Right cardiac atrium (tissue), 5 donors: ENCODE measurements around the gene LCE3E. TPM values are rescaled to one million over a fixed set of nuclear protein-coding genes. Genes with fewer than 3 reads are reported as not detected.

Source experiments
- ATAC-seq, 2 donors: fragments of 200-7000 bp; cut with Tn5 transposase; one replicate each; pipeline versions ENCODE4 v1.8.0 to v1.9.1; 2020; ENCODE audit warnings: moderate library complexity in 2 of 2, mild to moderate bottlenecking in 1 of 2
- DNase-seq, 3 donors: peaks; one replicate each; pipeline ENCODE4 v3.0.0-alpha.2; 2020
- H3K27ac ChIP-seq: one replicate; pipeline ENCODE4 v1.5.1; 2013; ENCODE audit warnings: mild to moderate bottlenecking, low read length, control low read depth, moderate library complexity
- H3K27me3 ChIP-seq: one replicate; pipeline ENCODE4 v1.6.1; 2013; ENCODE audit not compliant: control insufficient read depth, insufficient read depth
- H3K4me1 ChIP-seq: one replicate; pipeline ENCODE4 v1.6.1; 2013; ENCODE audit warnings: low read length; ENCODE audit not compliant: control insufficient read depth, insufficient read depth
- H3K4me3 ChIP-seq: one replicate; pipeline ENCODE4 v1.5.1; 2013; ENCODE audit warnings: low read length, control low read depth
- H3K9me3 ChIP-seq: one replicate; pipeline ENCODE4 v1.6.1; 2013; ENCODE audit warnings: low read length; ENCODE audit not compliant: control insufficient read depth
- WGBS: extraction: QIAGEN DNeasy Blood & Tissue Kit; methylation state at CpG from one replicate; pipeline ENCODE4 v1.1.7; 2013; 5-methylcytosine and 5-hydroxymethylcytosine counted together
- intact Hi-C, 4 donors: fragments of 100-400 bp; cut with DNase I; formaldehyde crosslinking; loops; one replicate each; pipeline versions ENCODE4 v1.11.0 to v1.14.0; 2022 to 2023
- polyA plus RNA-seq: library from polyadenylated mRNA; stranded (reverse); fragments of 200-250 nt; gene quantifications from one replicate; pipeline ENCODE4 v1.2.3, GENCODE V29; 2013
- total RNA-seq, 4 donors: library from RNA; stranded (reverse); fragmentation: NEBNext Ultra II Directional; extraction: Animal tissue kit (Norgen Biotek cat#: 25700); gene quantifications; one replicate each; pipeline ENCODE4 v1.2.1, GENCODE V29; 2021
- donor health status: healthy with polysubstance abuse.
- donor health status: DM: no; HTN: yes; CAD: no.
- donor health status: DM: no; HTN: no; CAD: no.
- donor health status: DM: no; HTN: yes; CAD: no; lungs with severe emphysema.
- donor health status: DM: yes; HTN: yes; CAD: no.

LCE3E gene
- total and polyA plus RNA-seq, 5 donors, result not detected

- 76% methylated on average over 7 of the region's 7 CpGs for WGBS
- ATAC-seq (no peak), DNase-seq (no peak)
- no peaks in the 10 kb centered on the region for H3K9me3 ChIP-seq
- peaks cover 3% of the 10 kb centered on the region for H3K27me3 ChIP-seq
- H3K4me1 ChIP-seq, result no peaks in the 10 kb centered on the region
- no peak overlapping the region for H3K4me3 ChIP-seq
- intact Hi-C loops, result no loop called here
- no peak overlapping the region for H3K27ac ChIP-seq
These were observed 50.5 kb downstream of the LCE3E start for GRCh38 chr1:152516082-152516481.

Other genes with a start within 250 kb of the LCE3E start
- gene FLG, start 241.5 kb downstream of the LCE3E start, total RNA-seq, result not detected
- 0.05 TPM for gene FLG, start 241.5 kb downstream of the LCE3E start, polyA plus RNA-seq
- not detected for gene FLG2, start 206.8 kb downstream of the LCE3E start, total RNA-seq
- gene FLG2, start 206.8 kb downstream of the LCE3E start, polyA plus RNA-seq, result not detected
- gene CRNN, start 152.5 kb downstream of the LCE3E start, total RNA-seq, result not detected
- 0.14 TPM for gene CRNN, start 152.5 kb downstream of the LCE3E start, polyA plus RNA-seq
- not detected for gene LCE5A, start 56.0 kb downstream of the LCE3E start, total RNA-seq
- gene LCE5A, start 56.0 kb downstream of the LCE3E start, polyA plus RNA-seq, result not detected
- gene CRCT1, start 52.3 kb downstream of the LCE3E start, total RNA-seq, result not detected
- not detected for gene CRCT1, start 52.3 kb downstream of the LCE3E start, polyA plus RNA-seq
- gene LCE3D, start 13.7 kb upstream of the LCE3E start, total RNA-seq, result not detected
- not detected for gene LCE3D, start 13.7 kb upstream of the LCE3E start, polyA plus RNA-seq
- not detected for gene LCE3C, start 33.5 kb upstream of the LCE3E start, total RNA-seq
- not detected for gene LCE3C, start 33.5 kb upstream of the LCE3E start, polyA plus RNA-seq
- not detected for gene LCE3B, start 47.0 kb upstream of the LCE3E start, total RNA-seq
- gene LCE3B, start 47.0 kb upstream of the LCE3E start, polyA plus RNA-seq, result not detected
- gene LCE3A, start 56.3 kb upstream of the LCE3E start, total RNA-seq, result not detected
- not detected for gene LCE3A, start 56.3 kb upstream of the LCE3E start, polyA plus RNA-seq
- gene LCE2D, start 96.6 kb upstream of the LCE3E start, total RNA-seq, result not detected
- gene LCE2D, start 96.6 kb upstream of the LCE3E start, polyA plus RNA-seq, result not detected
- not detected for gene LCE2C, start 108.5 kb upstream of the LCE3E start, total RNA-seq
- gene LCE2C, start 108.5 kb upstream of the LCE3E start, polyA plus RNA-seq, result not detected
- gene LCE2B, start 119.3 kb upstream of the LCE3E start, total RNA-seq, result not detected
- gene LCE2B, start 119.3 kb upstream of the LCE3E start, polyA plus RNA-seq, result not detected
- not detected for gene LCE2A, start 131.6 kb upstream of the LCE3E start, total RNA-seq
- not detected for gene LCE2A, start 131.6 kb upstream of the LCE3E start, polyA plus RNA-seq
- gene LCE4A, start 141.4 kb upstream of the LCE3E start, total RNA-seq, result not detected
- gene LCE4A, start 141.4 kb upstream of the LCE3E start, polyA plus RNA-seq, result not detected
- not detected for gene KPRP, start 191.2 kb upstream of the LCE3E start, total RNA-seq
- not detected for gene KPRP, start 191.2 kb upstream of the LCE3E start, polyA plus RNA-seq
- not detected for gene LCE1F, start 208.4 kb upstream of the LCE3E start, total RNA-seq
- not detected for gene LCE1F, start 208.4 kb upstream of the LCE3E start, polyA plus RNA-seq
- gene LCE1E, start 219.5 kb upstream of the LCE3E start, total RNA-seq, result not detected
- gene LCE1E, start 219.5 kb upstream of the LCE3E start, polyA plus RNA-seq, result not detected
- not detected for gene LCE1D, start 229.9 kb upstream of the LCE3E start, total RNA-seq
- gene LCE1D, start 229.9 kb upstream of the LCE3E start, polyA plus RNA-seq, result not detected
- not detected for gene LCE1C, start 239.9 kb upstream of the LCE3E start, total RNA-seq
- gene LCE1C, start 239.9 kb upstream of the LCE3E start, polyA plus RNA-seq, result not detected
- not detected for gene LCE1B, start 245.2 kb upstream of the LCE3E start, total RNA-seq
- not detected for gene LCE1B, start 245.2 kb upstream of the LCE3E start, polyA plus RNA-seq